Spleen (tissue), 7 donors: ENCODE measurements around the gene TRIM54.

Experiments used
- CTCF ChIP-seq, 11 experiments: fragments of 200-600 bp in 7 of 11; fragments of 450-650 bp in 4 of 11; sonication (generic) in 4 of 11; IDR thresholded peaks in 8 of 11; conservative IDR thresholded peaks in 3 of 11; 1 replicate in 7 of 11; 2 replicates in 4 of 11; pipeline versions ENCODE4 v1.4.0 to v1.8.0; 2016 to 2021; ENCODE audit warnings: antibody characterized with exemption in 11 of 11, inconsistent platforms in 4 of 11, mild to moderate bottlenecking in 1 of 11
- POLR2A ChIP-seq, 3 donors: fragments of 450-650 bp; IDR thresholded peaks; one replicate each; pipeline ENCODE4 v1.5.1; 2017; ENCODE audit warnings: antibody characterized with exemption in 3 of 3, mild to moderate bottlenecking in 1 of 3
- POLR2AphosphoS5 ChIP-seq, 3 donors: sonication (generic); formaldehyde crosslinking; IDR thresholded peaks; one replicate each; pipeline ENCODE4 v1.5.1; 2017; ENCODE audit warnings: antibody characterized with exemption in 3 of 3
- donor health status: DM: no; HTN: no; CAD: no; lungs with moderate emphysema.
- donor health status: DM: no; HTN: no; CAD: no.
- donor health status: DM: no; HTN: no; CAD: no.

DNA sequence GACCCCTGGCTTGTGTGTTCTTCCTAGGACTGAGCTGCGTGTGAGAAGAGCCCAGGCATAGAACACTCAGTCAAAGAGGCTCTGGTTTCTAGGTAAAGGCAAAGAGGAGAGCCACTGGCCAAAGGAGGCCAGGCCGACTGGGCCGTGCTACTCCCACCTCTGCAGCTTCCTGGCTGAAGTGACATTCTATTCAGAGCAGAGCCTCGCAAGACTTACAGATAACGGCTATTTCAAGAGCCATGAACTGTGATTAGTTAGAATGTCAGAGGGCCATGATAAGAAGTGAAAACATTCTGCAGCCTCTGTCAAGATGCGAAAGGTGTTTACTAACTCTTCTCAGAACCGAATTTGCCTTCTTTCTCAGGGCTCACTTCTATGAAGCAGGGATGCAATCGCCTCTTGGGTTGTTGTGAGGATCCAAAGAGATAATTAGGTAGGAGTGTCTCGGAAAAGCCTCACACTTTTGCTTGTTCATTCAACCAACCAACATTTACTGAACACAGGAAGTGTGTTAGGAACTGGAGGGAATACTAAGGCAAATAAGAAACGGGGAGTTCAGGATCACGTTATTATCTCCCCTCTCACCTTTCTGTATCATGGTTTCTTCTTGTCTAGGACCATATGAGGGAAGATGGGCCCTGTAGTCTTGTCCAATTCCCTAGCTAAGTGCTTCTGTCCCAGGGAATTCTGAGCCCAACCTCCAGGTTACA lies 10.4 kb upstream of the TRIM54 start:
- TF ChIP-seq CTCF (IDR thresholded peaks at IDR 0.05 in 8 of 11, conservative IDR thresholded peaks at IDR 0.05 in 3 of 11) (no peak), POLR2AphosphoS5 (IDR thresholded peaks at IDR 0.05) (no peak), POLR2A (IDR thresholded peaks at IDR 0.05) (no peak)
